IPS-11a (cell line): ENCODE results near the gene ABHD5.

ENCODE experiments used
- H3K4me3 ChIP-seq: one replicate; pipeline ENCODE4 v1.5.1; 2013; ENCODE audit warnings: low read depth, low read length, control low read depth

The ABHD5 gene

GRCh38 chr3:43685921-43686320 lies 4.8 kb upstream of the ABHD5 start:
- no peak overlapping the region for H3K4me3 ChIP-seq

- no peak overlapping the region for H3K4me3 ChIP-seq
Measured at GRCh38 chr3:43686333-43686699, 4.4 kb upstream of the ABHD5 start.

GRCh38 chr3:43686700-43687498 lies 3.8 kb upstream of the ABHD5 start:
- H3K4me3 ChIP-seq = no peak overlapping the region

GRCh38 chr3:43687499-43687811 lies 3.3 kb upstream of the ABHD5 start:
- H3K4me3 ChIP-seq = no peak overlapping the region

- H3K4me3 ChIP-seq = no peak overlapping the region
Measured at GRCh38 chr3:43688245-43688650, 2.5 kb upstream of the ABHD5 start.

DNA sequence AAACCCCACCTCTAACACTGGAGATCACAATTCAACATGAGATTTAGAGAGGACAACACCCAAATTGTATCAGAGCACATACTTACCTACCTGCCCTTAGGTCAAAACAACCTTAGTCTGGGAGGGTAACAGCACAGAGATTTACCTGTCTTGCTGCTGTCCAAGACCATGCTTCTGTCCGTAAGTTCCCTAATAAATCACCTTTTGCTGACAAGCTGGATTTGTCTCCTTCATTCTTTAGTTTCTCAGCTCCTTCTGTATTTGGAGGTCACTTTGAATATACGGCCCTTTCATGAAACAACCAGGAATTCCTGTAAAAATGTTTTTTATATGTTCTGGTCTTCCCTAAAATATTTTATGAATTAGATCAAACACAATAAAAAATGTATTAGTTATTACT lies 1.6 kb upstream of the ABHD5 start:
- no peak overlapping the region for H3K4me3 ChIP-seq

DNA sequence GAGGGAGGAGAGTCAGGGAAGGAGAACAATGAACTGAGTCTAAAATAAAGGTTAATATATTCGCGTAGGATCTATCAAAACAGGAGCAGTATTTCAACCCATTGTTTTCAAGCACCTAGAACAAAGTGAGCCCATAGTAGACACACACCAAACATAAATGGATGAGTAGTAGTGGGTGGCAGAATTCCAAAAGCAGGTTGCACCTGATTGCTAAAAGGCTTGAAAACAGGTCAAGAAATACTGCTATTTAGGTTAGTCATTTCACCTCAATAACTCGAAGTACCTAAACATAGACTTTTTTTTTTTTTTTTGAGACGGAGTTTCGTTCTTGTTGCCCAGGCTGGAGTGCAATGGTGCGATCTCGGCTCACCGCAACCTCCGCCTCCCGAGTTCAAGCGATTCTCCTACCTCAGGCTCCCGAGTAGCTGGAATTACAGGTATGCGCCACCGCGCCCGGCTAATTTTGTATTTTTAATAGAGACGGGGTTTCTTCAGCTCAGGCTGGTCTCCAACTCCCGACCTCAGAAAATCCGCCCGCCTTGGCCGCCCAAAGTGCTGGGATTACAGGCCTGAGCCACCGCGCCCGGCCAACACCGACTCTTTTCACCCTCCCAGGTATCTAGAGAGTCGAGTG lies 855 bp upstream of the ABHD5 start:
- H3K4me3 ChIP-seq = peak overlapping the region; percentile 77

DNA sequence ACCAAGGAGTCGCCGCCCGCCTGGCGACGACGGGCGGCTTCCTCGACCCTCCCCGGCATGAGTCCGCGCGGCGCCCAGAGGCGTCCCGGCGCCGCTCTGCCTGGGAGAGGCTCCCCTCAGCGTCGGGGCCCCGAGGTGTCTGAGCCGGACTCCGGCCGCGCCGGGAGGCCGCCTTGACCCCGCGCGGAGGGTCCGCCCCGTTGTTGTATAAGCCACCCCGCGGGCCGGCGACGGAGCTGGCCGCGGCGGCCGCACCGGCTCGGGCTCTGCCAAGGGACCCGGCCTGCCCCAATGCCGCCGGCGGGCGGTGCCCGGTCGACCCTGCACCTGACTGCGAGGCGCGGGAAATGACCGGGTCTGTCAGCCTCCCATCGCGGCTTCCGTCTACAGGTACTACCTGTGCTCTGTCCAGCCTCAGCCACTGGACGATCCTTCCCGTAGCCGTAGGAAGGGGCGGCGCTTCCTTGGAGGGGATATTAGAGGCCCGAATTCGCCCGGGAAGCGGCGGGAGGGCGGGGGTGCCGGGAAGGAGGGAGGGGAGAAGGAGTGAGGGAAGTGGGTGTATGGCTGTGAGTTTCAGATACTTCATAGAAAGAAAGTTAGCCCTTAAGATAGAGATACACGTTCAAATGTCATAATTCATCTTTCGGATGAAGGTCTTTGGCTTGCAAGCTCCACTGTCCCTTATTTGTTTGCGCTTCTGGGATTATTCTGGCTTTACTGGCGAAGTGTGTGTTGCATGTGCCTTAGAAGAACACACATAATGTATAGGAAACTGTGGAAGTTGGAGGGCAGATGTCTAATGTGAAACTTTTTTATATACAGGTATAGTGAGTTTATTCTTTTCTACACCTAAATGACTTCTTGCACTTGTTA lies 620 bp downstream of the ABHD5 start:
- peak overlapping the region; percentile 67 for H3K4me3 ChIP-seq

DNA sequence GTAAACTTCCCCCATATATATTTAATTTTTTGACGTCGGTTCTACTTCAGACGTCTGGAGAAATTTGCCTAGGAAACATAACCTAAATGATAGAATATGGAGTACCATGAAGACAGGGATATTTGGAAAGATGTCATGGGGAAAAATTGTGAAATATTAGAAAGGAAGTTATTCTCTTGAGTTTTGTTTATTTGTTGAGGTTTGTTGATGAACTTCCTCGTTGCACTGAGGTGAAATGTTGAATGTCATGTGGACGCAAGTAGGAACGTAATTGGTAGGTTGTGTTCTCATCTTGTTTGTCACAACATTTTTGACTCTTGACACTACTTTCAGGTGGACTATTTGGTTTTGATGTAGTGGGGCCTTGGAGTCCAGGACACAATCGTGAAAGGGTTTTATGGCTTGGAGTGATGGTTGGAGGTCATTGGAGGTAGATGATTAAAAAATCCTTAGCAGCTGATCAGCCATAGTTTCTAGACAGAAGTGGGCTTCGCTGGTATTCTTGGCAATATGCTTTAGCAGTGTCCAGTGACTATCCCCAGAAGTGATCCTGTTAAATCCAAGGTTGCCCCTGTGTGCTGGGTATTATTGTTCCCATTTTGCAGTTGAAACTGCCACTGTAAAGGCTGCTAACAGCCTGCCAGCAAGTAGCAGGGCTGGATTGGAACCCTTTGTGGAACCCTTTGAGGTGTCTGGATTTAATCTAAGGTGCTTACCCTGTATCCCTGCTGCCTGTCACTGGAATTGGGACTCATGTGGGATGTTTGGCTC lies 1.5 kb downstream of the ABHD5 start:
- H3K4me3 ChIP-seq = peak overlapping the region; percentile 67

DNA sequence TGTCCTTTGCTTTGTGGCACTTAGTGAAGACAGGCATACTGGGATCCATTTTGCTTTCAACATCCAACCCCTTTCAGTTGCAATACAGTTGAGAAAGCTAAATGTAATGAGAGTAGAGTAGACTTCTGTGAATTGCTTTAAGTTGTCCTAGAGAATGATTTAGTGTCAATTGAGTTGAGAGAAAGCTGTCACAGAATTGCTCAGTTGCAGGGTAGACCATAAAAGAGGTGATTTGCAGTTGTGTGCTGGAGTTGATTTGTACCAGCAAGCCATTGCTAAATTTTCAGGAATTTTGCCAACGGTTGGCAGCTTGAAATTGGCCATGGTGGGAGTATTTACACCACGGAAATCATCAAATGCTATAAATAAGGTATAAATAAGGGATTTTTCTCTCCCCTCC lies 2.2 kb downstream of the ABHD5 start:
- no peak overlapping the region for H3K4me3 ChIP-seq

DNA sequence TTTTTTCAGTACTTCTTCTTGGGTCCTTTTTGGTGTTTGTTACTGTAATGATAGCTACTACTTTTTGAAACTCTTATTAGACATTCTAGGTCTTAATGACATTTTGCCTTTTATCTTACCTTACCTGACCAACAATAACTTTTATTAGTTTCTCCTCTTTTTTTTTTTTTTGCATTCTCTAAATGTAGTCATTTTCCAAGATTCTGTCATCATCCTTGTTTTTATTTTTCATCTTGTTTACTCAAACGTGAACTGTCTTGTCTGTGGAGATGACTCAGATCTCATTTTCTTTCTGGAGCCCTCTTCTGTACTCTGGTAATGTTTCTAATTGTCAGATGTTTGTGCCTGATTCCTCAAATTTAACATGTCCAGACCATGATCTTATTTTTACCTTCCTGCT lies 2.9 kb downstream of the ABHD5 start:
- no peak overlapping the region for H3K4me3 ChIP-seq

GRCh38 chr3:43695443-43695842 lies 4.7 kb downstream of the ABHD5 start:
- no peak overlapping the region for H3K4me3 ChIP-seq

- no peak overlapping the region for H3K4me3 ChIP-seq
Measured at GRCh38 chr3:43695863-43696262, 5.1 kb downstream of the ABHD5 start.

- H3K4me3 ChIP-seq = no peak overlapping the region
Measured at GRCh38 chr3:43696441-43696840, 5.7 kb downstream of the ABHD5 start.

- no peak overlapping the region for H3K4me3 ChIP-seq
Measured at GRCh38 chr3:43696881-43697280, 6.1 kb downstream of the ABHD5 start.

DNA sequence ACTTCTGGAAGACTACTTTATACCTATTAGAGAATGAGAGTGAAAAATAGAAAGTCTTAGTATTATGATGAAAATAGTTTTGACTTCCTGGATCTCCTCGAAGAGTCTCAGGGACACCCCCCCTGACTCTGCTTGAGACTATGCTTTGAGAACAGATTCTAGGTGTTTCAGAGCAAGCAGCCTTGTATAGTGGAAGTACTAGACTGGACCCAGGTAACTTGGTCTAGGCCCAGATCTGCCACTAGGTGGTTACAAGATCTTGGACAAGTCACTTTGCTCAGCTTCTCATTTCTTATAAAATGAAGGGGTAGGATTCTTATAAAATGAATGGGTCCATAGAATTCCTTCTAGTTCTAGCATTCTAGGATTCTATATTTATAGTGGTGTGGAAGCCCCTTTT lies 9.1 kb downstream of the ABHD5 start:
- no peak overlapping the region for H3K4me3 ChIP-seq

GRCh38 chr3:43704697-43705096 lies 14.0 kb downstream of the ABHD5 start:
- no peak overlapping the region for H3K4me3 ChIP-seq

DNA sequence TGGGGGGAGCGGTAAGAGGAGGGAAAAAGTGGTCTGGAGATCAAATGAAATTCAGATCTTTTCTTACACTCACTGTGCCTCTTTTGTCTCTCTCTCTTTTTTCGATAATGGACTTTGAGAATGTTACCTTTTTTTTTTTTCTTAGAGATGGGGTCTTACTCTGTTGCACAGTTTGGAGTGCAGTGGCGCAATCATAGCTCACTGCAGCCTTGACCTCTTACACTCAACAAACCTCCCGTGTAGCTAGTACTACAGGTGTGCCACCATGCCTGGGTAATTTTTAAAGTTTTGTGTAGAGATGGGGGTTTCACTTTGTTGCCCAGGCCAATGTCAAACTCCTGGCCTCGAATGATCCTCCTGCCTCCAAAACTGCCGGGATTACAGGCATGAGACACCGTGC lies 15.6 kb downstream of the ABHD5 start:
- no peak overlapping the region for H3K4me3 ChIP-seq

GRCh38 chr3:43707266-43707665 lies 16.5 kb downstream of the ABHD5 start:
- H3K4me3 ChIP-seq = no peak overlapping the region

DNA sequence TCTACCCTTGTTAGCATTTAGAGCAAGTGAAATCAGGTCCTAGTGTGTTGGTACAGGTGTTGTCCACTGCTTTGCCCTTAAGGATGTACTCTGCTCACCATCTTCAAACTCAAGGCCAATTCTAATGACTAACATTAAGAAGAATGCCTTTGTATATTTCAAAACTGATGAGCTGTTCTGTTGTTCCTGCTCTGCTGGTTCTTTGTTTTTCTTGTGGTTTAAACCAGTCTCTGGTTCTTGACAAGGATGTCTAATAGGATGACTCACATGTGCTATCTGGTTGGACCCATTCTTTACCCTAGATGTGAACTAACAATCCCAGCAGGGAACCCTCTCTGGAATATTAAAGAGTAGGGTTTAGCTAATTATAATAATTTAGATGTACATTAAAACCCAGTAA lies 17.3 kb downstream of the ABHD5 start:
- H3K4me3 ChIP-seq = no peak overlapping the region

DNA sequence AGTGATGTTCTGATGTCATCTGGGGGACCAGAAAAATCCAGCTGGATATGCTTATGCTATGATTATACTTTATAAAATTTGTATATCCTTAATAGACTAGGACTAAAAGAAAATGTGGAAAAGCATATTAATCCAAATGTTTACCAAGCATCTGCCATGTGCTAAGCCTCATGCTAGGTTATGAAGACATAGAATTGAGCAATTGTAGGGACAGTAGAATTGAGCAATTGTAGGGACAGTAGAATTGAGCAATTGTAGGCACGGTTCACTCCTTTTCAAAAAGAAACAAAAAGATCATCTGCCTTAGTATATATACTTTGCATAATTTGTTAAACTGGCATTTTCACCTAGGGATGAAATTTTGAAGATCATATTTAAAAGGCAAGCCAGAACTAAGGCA lies 18.3 kb downstream of the ABHD5 start:
- H3K4me3 ChIP-seq = no peak overlapping the region
